ENCODE results near the gene CKLF. TPM values are rescaled to one million over a fixed set of nuclear protein-coding genes. Genes with fewer than 3 reads are reported as not detected.

Gene CKLF
- total and polyA plus RNA-seq, 2 donors (not counting 1 experiment from before 2014, with no cell fraction given), result 30.4 to 53.6 TPM

- TF ChIP-seq EZH2 (IDR thresholded peaks at IDR 0.05; ENCODE audit: borderline replicate concordance, insufficient read depth, low read depth, low read length, poor library complexity, severe bottlenecking), result no peak
- no peak for TF ChIP-seq CTCF (IDR thresholded peaks at IDR 0.05)
- Histone ChIP-seq H3K9ac (ENCODE audit: low read length) (no peak overlapping the region), H2AFZ (ENCODE audit: insufficient read depth, low read depth, low read length, poor library complexity, severe bottlenecking) (no peak overlapping the region), H3K27ac (ENCODE audit: low read length in 2 of 2) (no peak overlapping the region), H3K4me1 (ENCODE audit: control insufficient read depth in 2 of 2, insufficient read depth in 2 of 2, low read length in 2 of 2) (peaks cover 18 to 24% of the 10 kb centered on the region in 2 donors), H3K79me2 (ENCODE audit: control insufficient read depth, insufficient read depth, low read length) (no peaks in the 10 kb centered on the region), H3K4me2 (replicated peaks; ENCODE audit: low read depth, low read length, poor library complexity, severe bottlenecking) (no peak overlapping the region), H3K9me3 (ENCODE audit: control extremely low read depth in 1 of 3, control insufficient read depth in 2 of 3, insufficient read depth in 1 of 3, low read length in 2 of 3) (no peaks in the 10 kb centered on the region), H3K4me3 (ENCODE audit: control extremely low read depth in 1 of 5, extremely low read depth in 1 of 5, insufficient read depth in 1 of 5, low read depth in 2 of 5, low read length in 4 of 5) (no peak overlapping the region), H4K20me1 (ENCODE audit: control insufficient read depth, insufficient read depth, low read length, poor library complexity, severe bottlenecking) (no peaks in the 10 kb centered on the region), H3K36me3 (replicated peaks in 1 of 2; ENCODE audit: control extremely low read depth in 1 of 2, control insufficient read depth in 1 of 2, extremely low read depth in 1 of 2, insufficient read depth in 2 of 2, low read length in 1 of 2) (no peaks in the 10 kb centered on the region), H3K27me3 (replicated peaks in 1 of 4; ENCODE audit: control extremely low read depth in 1 of 4, control insufficient read depth in 3 of 4, insufficient read depth in 4 of 4, low read length in 3 of 4) (no peaks in the 10 kb centered on the region)
- ATAC-seq (ENCODE audit: low read depth), result no peak
- 88% methylated on average over 6 of the region's 6 CpGs for whole genome bisulfite sequencing (ENCODE audit: insufficient coverage)
- Mint-ChIP-seq H3K27me3 (no peaks in the 10 kb centered on the region), H3K4me3 (no peak overlapping the region), H3K27ac (no peak overlapping the region), H3K9me3 (ENCODE audit: insufficient read depth) (no peaks in the 10 kb centered on the region), H3K4me1 (peaks cover 26% of the 10 kb centered on the region)
- DNase-seq, result no peak
- CTCF ChIA-PET, result interaction anchor here (1.0 kb wide), 1 partner anchor 12 kb away, joined by 3 read pairs; no protein-coding TSS in a partner anchor
- POLR2A ChIA-PET, result interaction anchor here (0.5 kb wide), 1 partner anchor 78 kb away, joined by 3 read pairs; no protein-coding TSS in a partner anchor
- intact Hi-C loops (cut with micrococcal nuclease), result no loop called here
These were observed 22.9 kb upstream of the CKLF start for GRCh38 chr16:66529475-66529874.

GRCh38 chr16:66534376-66534799 lies 18.0 kb upstream of the CKLF start:
- no peak for TF ChIP-seq EZH2 (IDR thresholded peaks at IDR 0.05; ENCODE audit: borderline replicate concordance, insufficient read depth, low read depth, low read length, poor library complexity, severe bottlenecking)
- TF ChIP-seq CTCF (IDR thresholded peaks at IDR 0.05), result no peak
- CTCF ChIA-PET, result no interaction called here
- no peaks in the 10 kb centered on the region for H3K36me3 ChIP-seq (replicated peaks in 1 of 2; ENCODE audit: control extremely low read depth in 1 of 2, control insufficient read depth in 1 of 2, extremely low read depth in 1 of 2, insufficient read depth in 2 of 2, low read length in 1 of 2)
- no peak overlapping the region for H3K27ac Mint-ChIP-seq
- no peaks in the 10 kb centered on the region for H3K79me2 ChIP-seq (ENCODE audit: control insufficient read depth, insufficient read depth, low read length)
- H3K4me3 ChIP-seq (ENCODE audit: control extremely low read depth in 1 of 5, extremely low read depth in 1 of 5, insufficient read depth in 1 of 5, low read depth in 2 of 5, low read length in 4 of 5), result no peak overlapping the region
- H3K9me3 Mint-ChIP-seq (ENCODE audit: insufficient read depth), result no peaks in the 10 kb centered on the region
- H3K9ac ChIP-seq (ENCODE audit: low read length), result no peak overlapping the region
- no peaks in the 10 kb centered on the region for H3K9me3 ChIP-seq (ENCODE audit: control extremely low read depth in 1 of 3, control insufficient read depth in 2 of 3, insufficient read depth in 1 of 3, low read length in 2 of 3)
- intact Hi-C loops (cut with micrococcal nuclease), result no loop called here
- no peak overlapping the region for H3K4me2 ChIP-seq (replicated peaks; ENCODE audit: low read depth, low read length, poor library complexity, severe bottlenecking)
- H4K20me1 ChIP-seq (ENCODE audit: control insufficient read depth, insufficient read depth, low read length, poor library complexity, severe bottlenecking), result no peaks in the 10 kb centered on the region
- no peak overlapping the region for H3K27ac ChIP-seq (ENCODE audit: low read length in 2 of 2)
- H3K27me3 Mint-ChIP-seq, result no peaks in the 10 kb centered on the region
- 100% methylated on average over 1 of the region's 1 CpG for WGBS (ENCODE audit: insufficient coverage)
- H3K4me1 Mint-ChIP-seq, result peaks cover 25% of the 10 kb centered on the region
- H3K27me3 ChIP-seq (replicated peaks in 1 of 4; ENCODE audit: control extremely low read depth in 1 of 4, control insufficient read depth in 3 of 4, insufficient read depth in 4 of 4, low read length in 3 of 4), result no peaks in the 10 kb centered on the region
- no peak overlapping the region for H2AFZ ChIP-seq (ENCODE audit: insufficient read depth, low read depth, low read length, poor library complexity, severe bottlenecking)
- ATAC-seq (ENCODE audit: low read depth) (no peak), DNase-seq (no peak)
- H3K4me1 ChIP-seq (ENCODE audit: control insufficient read depth in 2 of 2, insufficient read depth in 2 of 2, low read length in 2 of 2), result peaks cover 10 to 13% of the 10 kb centered on the region in 2 donors
- no peak overlapping the region for H3K4me3 Mint-ChIP-seq
- POLR2A ChIA-PET, result interaction anchor here (1.0 kb wide), 1 partner anchor 9 kb away, joined by 3 read pairs; no protein-coding TSS in a partner anchor
